Stimulated activated CD4-positive, alpha-beta T cell treated with anti-CD3 and anti-CD28 coated beads, Interleukin-1b, Interleukin-23, amount 100 ng/mL, for 4 hours (primary cell): ENCODE data around the gene NCAPD2.
A peak's percentile ranks its signal among the peaks of the same experiment; 100 is the strongest.
"Not testable (repeated sequence)": the region's sequence is repeated elsewhere in the genome, so short reads cannot be mapped to it uniquely, and the experiment has no call there.

ENCODE experiments used
- DNase-seq, 2 donors: peaks; one replicate each; pipeline ENCODE4 v3.0.0-alpha.2; 2020; ENCODE audit warnings: low read depth in 2 of 2

NCAPD2 gene

DNA sequence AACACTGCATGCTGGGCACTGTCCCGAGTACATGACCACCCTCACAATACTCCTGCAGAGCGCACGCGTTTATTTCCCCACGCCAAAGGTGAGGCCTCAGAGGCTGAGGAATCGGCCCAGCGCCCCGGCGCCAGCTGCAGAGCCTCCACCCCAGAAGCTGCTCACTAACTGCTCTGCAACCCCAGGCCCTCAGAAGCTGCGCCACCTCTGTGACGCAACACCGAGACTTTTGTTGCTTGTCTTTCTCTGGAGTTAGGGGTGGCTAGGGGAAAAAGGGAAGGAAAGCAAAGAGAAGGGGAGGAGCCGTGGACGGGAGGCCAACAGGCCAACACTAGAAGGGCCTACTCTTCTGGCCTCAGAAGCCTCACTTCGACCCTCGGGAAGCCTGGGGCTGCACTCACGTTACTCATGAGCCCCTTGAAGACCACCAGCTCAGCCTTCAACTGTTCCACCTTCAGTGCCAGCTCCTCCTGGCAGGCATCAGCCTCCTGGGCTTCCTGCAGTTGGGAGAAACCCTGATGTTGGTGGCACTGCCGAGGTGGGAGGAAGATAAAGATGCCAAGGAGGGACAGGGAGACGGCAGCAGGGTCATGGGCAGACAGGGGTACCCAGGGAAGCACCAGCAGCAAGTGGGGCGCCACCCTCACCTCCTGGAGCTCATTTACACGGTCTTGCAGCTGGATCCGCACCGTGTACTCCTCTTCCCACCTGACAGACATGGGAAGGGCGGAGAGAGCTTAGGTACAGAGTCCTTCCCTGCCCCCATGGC is 56.6 kb downstream of the NCAPD2 start:
- DNase-seq = no peak

DNA sequence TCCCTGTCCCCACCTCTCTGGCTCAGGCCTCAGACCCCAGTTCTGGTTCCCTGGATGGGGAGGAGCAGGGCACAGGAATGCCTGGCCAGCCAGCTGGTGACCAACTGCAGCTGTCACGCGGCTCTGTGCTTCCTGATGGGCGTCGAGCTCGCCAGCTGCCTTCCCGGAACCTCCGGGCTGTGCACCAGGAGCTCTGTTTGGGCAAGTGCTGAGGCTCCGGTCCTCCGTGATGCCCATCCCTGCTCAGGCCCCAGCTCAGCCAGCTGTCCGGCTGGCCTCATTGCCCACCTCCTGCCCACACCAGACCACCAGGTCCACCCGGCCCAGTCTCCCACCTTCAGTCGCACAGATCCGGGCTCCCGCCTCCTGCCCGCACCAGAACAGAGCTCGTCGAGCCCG is 57.2 kb downstream of the NCAPD2 start:
- DNase-seq = no peak

- no peak for DNase-seq
Observed at GRCh38 chr12:6551496-6552139, 57.7 kb downstream of the NCAPD2 start.

DNA sequence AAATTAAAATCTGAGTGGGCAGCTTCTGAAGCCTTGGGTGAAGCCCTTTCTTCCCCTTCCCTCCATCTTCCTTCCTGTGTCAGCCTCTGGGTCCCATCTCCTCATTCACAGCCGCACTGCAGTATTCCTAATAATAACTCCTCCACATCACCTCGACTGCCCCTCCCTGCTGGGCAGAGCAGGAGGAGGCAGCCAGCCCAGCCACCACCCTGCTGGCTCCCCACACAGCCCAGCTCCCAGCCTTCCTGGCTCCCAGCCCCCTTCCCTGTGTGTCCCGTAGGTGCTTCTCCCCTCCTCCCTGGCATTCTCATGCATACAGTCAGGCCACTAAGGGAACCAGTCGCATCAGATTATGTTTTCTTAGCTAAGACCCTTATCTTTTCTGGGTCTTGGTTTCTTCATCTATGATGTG is 58.2 kb downstream of the NCAPD2 start:
- DNase-seq = no peak

GRCh38 chr12:6553051-6553868 is 59.4 kb downstream of the NCAPD2 start:
- DNase-seq = no peak

- peak; percentile 52 to 61 for DNase-seq
Observed at GRCh38 chr12:6554168-6555017, 60.5 kb downstream of the NCAPD2 start.

- DNase-seq = no peak
Observed at GRCh38 chr12:6555018-6555691, 61.3 kb downstream of the NCAPD2 start.

- not testable (repeated sequence) for DNase-seq
Observed at GRCh38 chr12:6556496-6556817, 62.6 kb downstream of the NCAPD2 start.

GRCh38 chr12:6556857-6557256 is 63.0 kb downstream of the NCAPD2 start:
- no peak for DNase-seq

- DNase-seq = not testable (repeated sequence)
Observed at GRCh38 chr12:6558014-6558760, 64.3 kb downstream of the NCAPD2 start.

GRCh38 chr12:6559500-6559899 is 65.6 kb downstream of the NCAPD2 start:
- DNase-seq = no peak

- DNase-seq = no peak
Observed at GRCh38 chr12:6560501-6561205, 66.8 kb downstream of the NCAPD2 start.

DNA sequence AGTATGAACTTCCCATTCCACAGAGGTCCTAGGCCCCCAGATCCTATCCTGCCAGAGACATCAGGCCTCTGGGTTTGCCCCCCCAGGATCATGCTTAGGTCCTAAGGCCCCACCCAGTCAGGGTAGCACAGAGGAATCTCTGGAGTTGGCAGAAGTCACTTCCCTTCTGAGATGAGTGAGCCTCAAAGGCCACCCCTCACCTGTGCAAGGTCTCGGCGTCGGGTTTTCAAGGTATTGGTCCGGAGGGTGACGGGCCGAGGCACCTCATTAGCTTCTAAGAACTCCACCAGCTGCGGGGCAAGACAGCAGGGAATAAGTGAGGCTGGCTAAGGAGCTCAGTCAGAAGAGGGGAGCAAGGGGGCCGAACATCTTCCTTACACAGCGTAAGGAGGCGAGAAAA is 69.0 kb downstream of the NCAPD2 start:
- no peak for DNase-seq

DNA sequence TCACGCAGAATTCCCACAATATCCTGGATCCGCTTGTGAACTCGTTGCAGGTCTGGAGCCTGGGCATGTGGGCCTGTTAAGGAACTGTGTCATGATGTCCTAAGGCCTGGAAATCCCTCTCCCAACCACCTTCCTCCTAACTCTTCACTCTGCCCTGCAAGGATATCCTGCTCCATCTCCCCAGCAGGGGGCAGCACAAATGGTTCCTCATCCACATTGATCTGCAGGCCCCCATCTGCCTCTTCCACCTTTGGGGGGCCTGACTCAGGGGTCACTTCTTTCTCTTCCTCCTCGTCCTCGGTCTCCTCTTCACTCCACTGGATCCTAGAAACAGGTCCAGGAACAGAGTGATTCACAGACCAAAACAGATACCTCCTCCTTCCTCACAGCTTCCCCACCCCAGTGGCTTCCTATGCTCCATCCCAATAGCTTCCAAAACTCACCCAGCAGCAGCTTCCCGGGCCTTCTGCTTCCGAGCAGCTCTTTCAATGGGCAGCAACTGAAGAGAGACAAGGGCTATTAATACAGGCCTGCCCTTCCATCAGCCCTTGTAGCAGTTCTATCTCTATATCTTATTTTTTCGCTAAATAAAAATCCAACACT is 69.6 kb downstream of the NCAPD2 start:
- DNase-seq = peak; percentile 63 to 64

- DNase-seq = no peak
Observed at GRCh38 chr12:6567112-6567670, 73.3 kb downstream of the NCAPD2 start.

DNA sequence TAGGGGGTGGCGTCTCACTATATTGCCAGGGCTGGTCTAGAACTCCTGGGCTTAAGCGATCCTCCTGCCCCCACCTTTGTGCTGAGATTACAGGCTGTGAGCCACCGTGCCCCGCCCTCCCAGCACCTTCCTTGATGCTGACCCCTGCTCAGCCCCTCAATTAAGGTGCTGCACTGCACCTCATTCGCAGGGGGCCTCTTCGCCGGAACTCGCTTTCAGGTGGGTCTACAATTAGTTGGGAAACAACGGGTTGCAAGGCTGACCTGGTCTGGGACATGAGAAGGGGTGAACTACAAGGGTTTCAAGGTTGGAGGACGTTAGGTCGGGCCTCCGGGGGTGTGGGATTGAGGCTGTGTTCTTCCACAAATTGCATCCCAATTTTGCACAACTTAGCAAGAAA is 75.4 kb downstream of the NCAPD2 start:
- no peak for DNase-seq

- DNase-seq = no peak
Observed at GRCh38 chr12:6569786-6570185, 75.9 kb downstream of the NCAPD2 start.

- peak in 1 of 2 donors; percentile 32 for DNase-seq
Observed at GRCh38 chr12:6570264-6570887, 76.5 kb downstream of the NCAPD2 start.

DNA sequence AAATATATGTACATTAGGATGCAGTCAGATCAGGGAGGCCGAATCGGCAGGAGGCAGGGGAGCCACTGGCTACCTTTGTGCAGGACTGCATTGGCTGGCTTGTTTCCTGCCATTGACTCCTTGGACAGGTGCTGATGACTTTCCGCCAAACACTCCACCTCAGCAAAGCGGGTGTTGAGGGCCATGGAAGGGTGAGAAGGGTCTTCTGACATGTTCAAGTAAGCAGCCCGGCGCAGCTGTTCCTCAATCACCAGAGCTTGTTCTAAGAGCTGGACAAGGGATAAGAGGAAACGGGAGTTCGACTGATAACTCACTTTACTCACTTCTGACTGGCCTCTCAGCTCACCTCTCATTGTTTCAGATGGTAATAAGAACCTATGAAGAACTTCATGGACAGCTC is 79.1 kb downstream of the NCAPD2 start:
- DNase-seq = no peak
